ENCODE results near the gene SDCBP2.

SDCBP2 gene

DNA sequence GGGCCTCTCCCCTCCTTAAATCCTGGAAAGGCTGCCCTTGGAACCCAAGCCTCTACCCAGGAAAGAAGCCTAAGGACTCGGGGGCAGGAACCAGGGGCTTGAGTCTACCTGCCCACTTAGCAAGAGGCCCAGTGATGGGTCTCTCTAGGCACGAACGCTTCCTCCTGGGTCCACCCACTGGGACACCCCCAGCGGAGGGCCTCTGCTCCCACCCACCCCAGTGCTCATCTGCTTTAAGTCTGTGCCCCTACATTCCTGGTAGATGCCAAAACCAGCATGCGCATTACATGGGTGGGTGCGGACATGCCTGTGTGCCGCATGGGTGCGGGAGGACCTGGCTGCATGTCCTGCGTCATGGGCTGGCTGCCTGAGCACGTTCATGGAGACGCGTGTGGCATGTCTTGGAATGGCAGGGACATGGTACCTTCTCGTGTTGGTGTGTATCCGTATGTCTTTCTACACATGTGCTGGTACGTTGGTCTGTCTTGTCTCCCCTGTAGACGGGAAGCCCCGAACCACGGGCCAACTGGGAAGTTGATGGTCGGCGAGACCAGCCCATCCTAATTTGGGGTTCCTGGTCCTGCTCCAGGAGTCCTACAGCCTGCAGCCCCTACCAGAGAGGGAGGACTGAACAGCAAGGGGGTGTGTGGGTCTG is 33.5 kb downstream of the SDCBP2 start:
- no peak for DNase-seq (ENCODE audit: low read depth)

DNA sequence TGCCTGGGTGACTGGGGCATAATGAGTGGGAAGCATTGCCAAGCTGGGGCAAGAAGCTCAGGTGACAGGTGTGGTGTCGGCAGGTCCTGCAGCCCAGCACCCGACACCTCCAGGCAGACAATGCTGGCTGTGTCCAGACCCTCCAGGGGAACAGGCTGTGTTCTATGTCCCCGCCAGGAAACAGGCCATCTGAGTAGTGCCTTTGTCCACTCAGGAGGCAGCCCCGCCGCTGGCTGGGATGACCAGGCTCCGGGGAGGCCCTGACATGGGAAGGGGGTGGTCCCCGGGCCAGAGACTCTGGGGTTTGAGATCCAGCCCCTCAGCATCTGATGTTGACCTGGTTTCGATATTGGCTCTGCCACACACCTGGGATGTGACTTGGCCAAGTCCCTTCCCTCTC is 34.4 kb downstream of the SDCBP2 start:
- DNase-seq (ENCODE audit: low read depth) = no peak

DNA sequence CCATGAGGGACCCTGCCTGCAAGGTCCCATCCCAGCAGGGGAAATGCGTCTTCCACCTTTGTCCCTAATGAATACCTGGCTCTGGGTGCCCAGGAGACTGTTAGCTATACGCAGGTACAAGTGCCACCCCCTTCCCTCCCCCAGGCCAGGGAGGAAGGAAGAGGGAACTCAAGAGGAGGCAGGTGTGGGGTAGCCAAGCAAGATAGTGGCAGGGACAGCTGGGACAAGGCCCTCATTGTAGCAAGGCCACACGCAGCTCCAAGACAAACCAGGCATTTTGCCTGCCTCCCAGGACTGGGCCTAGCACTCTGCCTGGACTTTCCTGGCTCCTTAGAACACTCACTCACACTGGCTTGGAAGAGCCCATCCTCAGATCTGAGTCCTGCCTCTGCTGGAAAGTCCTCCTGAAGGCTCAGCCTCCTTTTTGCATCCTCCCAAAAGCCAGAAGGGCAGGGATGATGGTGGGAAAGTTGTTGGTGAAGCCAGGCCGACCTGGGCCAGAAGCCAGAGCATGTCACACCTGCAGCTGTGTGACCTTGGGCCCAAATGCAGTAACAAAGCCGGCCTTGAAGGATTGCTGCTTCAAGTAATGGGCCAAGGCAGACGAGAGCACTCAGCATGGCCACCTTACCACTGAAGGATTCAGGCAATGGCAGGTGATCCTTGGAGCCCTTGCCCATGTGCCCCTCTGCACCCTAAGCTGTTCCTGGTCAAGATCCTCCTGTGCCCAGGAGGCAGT is 35.1 kb downstream of the SDCBP2 start:
- no peak for DNase-seq (ENCODE audit: low read depth)

DNA sequence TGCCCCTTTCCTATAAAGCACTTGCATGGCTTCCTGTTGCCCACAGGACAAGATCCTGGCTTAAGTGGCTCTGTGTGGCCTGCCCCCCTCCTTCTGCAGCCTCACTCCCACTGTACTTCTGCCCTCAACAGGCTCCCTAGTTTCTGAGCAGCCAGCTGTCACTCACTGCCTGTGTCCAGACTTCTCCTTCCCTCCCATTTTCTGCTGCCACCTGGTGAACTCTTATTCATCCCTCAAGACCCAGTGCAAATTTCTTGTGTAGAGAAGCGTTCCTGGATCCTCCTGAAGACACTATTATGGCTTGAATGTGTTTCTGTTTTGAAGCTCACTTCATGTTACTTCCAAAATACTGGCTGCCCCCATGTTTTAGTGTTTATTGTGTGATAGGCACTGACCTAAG is 36.3 kb downstream of the SDCBP2 start:
- no peak for DNase-seq (ENCODE audit: low read depth)

DNA sequence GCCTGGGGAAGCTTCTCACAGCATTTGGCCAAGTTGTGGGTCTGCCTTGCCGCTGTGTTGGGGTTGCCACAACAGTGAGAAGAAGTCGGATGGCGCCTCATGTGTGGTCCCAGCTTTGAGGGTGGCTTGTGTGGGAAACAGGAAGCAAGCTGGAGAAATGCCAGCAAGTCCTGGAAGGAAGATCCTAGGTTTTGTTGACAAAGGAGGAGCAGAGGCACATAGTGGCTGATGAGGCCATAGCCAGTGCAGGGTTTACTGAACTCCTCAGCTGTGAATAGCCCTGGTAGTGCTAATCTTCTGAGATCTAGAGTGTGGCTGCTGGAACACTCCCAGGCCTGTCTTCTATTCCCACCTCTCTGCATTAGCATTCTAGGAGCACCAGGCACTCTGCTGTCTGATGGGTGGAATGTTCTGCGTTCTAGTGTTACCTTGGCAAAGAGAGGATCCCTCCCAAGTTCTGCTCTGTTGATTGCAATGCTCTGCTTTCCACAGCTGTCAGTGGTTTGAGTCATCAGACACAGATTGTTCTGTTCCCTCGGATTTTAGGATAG is 37.7 kb downstream of the SDCBP2 start:
- no peak for DNase-seq (ENCODE audit: low read depth)

DNA sequence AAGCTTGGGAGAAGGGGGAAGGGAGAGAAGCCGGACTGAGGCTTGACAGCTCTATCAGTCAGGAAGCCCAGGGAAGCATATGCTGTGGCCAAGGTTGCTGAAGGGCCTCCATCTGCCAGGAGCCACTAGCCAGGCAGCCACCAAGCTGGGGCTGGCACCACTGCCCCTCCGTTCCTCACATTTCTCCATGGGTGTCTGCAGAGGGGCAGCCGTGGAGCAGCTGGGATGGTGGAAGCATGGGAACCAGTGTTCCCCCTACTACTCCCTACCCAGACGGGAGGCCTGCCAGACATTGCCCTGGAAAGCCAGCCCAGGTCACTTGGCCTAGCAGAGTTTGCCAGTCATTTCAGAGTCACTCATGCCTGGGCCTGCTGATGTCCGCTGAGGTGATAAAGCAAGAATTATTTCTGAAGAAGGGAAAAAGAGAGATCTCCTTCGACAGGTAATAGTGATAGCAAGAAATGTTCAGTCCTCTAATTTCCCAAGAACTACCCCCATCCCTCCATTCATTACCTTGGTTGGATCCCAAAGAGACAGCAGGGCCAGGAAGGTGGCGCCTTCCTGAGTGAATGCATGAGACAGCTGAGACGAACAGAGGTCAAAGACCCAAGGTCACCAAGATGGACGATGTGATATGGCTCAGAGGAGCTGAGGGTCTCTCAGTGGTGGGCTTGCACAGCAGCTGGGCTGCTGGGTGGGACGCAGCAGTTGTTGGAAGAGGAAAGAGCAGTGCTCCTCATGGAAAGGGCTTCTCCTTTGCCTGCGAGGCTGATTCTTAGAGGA is 41.0 kb downstream of the SDCBP2 start:
- no peak for DNase-seq (ENCODE audit: low read depth)

DNA sequence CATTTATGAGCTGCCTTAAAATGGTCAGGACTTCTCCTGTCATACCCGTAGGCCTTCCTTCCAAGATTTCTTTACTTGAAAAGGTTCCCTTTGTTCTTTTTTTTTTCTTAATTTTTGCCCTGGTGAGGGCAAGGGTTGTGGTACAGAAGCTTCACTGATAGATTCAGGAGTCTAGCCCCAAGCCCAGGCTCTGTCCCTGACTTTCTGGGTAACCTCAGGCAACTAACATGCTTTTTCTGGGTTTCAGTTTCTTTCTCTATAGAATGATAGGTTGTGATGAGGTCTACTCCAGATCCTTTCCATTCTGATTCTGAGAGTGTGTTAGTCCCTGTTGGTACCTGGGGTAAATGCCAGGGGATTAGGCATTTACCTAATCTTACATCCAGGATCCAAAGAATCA is 41.6 kb downstream of the SDCBP2 start:
- no peak for DNase-seq (ENCODE audit: low read depth)

DNA sequence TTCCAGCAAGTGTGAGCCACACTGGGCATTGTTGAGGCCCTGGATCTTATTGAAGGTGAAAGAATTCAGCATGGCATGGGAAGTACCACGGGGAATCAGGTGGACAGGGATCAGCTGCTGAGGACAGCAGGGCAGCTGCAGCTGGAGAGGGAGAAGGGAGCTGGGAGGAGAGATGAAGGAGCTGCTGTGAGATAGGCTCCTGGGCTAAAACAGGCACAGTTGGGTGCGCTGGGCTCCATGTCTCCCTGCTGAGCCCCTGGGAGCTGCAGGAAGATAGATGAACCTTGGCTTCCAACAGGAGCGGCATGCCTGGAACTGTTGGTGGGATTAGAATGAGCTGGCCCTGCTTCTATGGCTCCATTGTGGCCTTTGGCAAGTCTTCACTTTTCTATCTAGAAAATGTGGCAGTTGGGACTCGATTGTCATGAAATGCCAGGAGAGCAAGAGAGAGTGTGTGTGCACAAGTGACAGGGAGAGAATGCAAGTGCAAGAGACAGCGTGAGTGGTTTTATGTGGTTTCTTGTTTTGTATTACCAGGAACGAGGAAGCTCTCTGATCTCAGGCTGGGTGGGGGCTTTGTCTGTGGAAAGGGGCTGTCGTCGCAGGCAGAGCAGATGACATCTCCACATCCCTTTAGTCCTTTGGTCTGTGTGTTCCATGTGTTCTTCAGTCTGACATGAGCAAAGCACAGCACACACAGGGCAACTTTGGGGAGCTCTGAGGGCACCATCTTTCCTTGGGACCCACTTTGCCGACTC is 42.5 kb downstream of the SDCBP2 start:
- no peak for DNase-seq (ENCODE audit: low read depth)

DNA sequence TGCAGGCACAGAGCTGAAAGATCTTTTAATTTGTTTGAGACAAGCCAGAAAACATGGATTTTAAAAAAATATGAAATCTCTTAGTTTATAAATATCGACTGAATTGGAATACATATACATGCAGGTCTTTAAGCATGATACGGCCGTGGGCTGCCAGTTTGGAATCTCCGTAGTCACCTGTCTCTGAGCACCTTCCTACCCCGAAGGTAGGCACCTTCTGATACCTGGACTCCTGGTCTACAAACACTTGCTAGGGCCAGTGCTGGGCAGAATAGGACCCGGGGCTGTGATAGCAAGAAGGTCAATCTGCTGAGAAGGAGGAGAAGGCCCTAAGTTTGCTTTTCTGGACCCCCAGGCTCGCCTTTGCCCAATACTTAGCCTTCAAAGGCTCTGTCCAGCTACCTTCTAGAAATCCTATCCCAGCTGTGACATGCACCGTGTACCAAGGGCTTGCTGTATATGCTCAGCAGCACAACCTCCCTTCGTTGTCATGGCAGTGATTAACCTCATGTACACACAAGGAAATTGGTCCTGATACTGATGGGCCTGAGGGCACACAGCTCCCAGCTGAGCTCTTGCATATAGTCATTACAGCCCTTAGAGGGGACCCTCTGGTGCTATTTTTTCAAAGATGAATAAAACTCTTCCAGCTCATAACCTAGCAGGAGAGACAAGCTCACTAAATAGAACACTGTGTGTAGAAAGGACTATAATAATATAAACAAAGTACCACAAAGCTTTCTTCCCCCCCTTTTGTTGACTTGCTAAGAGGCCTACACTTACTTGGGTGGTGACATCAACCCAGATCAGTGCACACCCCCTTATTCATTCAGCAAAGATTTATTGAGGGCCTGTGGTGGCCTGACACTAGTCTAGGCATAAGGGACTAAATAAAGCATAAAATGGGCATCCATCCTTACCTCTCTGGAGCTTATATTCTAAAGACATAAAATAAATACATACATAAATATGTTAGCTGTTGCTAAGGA is 45.1 kb downstream of the SDCBP2 start:
- DNase-seq (ENCODE audit: low read depth) = no peak

DNA sequence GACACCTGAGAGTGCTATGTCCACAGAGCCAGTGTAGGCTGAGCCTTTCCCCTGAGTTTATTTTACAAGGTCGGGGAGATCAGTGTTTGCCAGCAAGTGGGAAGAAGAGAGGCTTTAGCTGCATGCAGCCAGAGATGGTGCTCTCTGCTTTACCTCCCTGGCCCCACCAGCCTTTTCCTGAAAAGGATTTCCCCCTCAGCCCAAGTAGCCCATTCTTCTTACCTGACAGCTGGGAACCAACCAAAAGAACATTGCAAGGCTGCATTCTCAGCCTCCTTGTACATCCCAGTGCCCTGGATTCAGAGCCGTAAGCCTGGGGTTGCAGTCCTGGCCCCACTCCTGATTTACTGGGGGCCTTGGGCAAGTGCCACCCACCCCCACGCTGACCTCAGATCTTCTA is 46.0 kb downstream of the SDCBP2 start:
- no peak for DNase-seq (ENCODE audit: low read depth)

DNA sequence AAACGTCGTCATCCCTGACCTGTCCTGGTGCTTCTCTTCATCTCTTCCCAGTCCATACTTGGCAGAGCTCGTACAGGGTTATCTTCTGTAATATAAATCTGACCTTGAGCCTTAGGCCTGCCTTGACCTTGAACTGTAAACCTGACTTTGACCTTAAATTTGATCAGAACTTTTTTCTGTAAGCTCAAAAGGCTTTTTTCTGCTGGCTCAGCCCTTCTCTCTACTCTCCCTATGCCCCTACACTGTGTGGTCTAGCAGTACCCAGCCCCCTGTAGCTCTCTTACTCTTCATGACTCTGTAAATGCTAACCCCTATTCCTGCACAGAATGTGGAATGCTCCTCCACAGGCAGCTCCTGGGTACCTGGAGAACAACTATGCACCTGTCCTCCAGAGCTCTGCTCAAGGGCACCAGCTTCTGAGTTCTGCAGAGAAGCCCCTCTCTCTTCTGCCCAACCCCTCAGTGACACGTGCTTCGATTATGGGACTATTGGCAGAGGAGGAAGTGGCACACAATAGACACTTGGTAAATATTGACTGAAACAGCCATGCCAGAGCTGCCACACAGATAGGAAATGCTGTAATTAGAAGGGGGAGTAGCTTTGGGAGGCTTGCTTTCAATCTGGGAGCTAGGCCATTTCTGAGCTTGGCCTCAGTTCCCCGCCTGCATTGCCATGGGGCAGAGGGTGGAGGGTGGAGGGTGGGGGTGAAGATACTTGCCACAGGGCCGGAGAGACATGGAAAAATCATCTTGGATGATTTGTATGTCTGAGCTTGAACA is 47.5 kb downstream of the SDCBP2 start:
- no peak for DNase-seq (ENCODE audit: low read depth)

DNA sequence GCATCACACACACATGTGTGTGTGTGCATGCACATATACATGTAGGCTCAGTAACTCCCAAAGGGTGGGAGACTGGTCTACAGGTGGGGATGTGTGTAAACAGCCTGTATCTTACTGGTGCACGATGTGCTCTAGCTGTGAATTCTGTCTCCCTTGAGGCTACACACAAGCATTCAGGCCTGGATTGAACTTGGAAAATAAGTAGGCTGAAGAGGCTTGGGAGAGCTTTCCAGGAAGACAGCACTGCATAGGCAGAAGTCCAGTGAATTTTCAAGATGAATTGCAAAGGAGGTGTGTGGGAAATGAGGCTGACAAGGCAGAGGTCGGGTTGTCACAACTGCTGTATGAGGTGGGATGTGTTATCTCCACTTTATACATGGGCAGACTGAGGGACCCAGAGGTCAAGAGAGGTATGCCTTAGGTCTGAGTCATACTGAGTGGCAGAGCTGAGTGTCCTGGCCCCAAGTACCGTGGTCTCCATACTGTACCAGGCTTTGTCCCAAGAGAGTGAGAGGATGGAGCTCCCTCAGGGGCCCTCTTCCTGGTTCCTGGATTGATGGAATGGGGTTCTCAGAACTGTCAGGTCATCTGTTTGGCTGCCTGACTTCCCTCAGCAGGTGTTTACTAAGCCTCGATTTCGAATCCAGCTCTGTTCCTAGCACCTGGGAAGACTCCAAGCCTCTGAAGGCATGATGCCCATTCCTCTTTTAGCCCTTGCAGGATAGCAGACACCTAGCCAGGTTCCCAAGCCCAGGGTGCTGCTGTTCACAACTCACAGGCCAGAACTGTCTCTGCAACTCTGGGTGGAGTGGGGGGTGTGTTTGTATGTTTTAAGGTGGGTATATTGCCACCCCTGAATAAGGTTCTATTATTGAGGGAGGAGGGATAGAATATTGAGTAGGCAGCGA is 48.5 kb downstream of the SDCBP2 start:
- no peak for DNase-seq (ENCODE audit: low read depth)

DNA sequence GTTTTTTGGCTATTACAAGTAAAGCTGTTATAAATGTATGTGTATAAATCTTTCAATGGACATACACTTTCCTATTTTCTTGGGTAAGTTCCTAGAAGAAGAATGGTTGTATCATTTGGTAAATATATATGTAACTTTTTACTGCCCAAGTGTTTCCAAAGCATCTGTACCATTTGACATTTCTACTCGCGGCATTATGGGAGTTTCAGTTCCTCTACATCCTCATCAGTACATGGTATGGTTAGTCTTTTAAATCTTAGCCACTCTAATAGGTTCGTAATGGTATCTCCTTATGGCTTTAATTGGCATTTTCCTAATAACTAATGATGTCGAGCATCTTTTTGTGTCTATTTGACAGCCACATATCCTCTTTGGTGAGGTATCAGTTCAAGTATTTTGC is 49.9 kb downstream of the SDCBP2 start:
- DNase-seq (ENCODE audit: low read depth) = no peak

DNA sequence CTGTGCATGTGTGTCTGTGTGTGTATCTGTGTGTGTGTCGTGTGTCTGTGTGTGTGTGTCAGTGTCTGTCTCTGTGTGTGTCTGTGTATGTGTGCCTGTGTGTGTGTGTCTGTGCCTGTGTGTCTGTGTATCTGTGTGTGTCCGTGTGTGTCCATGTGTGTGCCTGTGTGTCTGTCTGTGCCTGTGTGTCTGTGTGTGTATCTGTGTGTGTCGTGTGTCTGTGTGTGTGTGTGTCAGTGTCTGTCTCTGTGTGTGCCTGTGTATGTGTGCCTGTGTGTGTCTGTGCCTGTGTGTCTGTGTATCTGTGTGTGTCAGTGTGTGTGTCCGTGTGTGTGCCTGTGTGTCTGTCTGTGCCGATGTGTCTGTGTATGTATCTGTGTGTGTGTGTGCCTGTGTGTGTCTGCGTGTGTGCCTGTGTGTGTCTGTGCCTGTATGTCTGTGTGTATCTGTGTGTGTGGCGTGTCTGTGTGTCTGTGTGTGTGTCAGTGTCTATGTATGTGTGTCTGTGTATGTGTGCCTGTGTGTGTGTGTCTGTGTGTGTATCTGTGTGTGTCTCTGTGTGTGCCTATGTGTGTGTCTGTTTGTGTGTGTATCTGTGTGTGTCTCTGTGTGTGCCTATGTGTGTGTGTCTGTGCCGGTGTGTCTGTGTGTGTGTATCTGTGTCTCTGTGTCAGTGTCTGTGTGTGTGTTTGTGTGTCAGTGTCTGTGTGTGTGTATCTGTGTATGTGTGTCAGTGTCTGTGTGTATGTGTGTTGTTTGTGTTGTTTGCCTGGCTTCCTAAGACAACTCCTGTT is 51.2 kb downstream of the SDCBP2 start:
- DNase-seq (ENCODE audit: low read depth) = no peak

DNA sequence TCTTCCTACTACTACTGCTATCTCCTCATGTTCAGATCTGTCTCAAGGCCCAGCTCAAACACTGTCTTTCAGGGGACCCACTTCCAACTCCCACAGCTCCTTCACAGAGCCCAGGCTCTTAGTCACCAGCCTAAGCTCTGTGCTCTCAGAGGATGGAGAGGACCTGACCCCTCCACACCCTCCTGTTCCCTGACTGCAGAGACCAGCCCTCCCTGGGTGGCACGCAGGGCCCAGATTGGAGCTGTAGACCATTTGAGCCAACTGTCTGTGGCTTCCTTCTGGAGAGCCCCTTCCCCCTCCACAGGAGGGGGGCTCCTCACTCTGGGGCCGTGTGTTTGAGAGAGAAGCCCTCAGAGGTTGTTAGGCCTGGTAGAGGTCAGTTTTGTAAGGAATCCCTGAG is 53.0 kb downstream of the SDCBP2 start:
- no peak for DNase-seq (ENCODE audit: low read depth)

DNA sequence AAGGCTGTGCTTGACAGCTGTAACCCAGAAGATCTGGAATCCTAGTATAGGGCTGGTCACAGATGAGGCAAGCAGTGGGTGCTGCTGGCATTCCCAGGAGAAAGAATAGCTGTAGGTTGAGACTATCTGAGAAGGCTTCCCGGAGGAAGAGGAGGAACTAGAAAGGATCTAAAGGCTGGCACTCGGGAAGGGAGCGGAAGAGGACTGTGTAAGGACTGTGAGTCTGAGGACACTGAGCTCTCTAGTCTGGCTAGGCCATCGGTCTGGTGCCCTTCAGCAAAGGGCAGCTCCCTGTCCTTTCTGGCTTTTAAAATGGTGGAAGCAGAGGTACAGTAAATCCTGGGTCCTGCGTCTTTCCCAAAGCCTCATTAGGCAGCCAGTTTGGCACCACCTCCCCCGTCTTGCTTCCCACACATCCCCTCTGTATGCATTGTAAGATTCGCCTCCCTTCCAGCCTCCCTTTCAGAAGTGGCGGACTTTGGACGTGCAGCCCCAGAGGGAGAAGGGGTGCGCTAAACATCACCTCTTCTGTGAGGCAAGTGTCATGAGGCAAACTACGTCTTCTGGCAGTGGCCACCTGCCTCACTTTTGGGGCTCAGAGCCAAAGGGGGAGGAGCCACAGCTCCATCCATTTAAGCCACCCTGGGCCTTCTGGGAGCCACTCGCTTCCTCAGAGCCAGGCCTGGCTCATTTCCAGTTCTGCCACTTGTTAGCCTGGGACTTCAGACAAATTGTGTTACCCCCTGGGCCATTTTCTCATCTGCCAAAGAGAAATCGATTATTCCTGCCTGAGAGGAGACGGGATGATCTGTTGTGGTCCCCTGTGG is 54.2 kb downstream of the SDCBP2 start:
- DNase-seq (ENCODE audit: low read depth) = no peak

DNA sequence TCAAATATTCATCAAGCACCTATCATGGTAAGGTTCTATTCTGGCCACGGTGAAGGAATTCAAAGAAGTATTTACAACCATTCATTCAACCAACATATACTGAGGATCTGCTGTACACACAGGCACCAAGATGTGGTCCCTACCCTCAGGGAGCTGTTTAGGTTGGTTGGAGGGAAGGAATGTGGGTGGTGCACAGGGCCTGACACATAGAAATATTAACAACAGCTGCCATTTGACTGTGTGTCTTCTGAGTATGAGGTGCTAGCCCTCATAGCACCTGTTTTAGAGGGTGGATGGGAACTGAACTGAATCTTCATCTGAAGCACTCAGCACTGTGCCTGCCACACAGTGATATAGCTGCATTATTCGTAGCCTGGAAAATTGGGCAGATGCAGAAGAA is 55.6 kb downstream of the SDCBP2 start:
- DNase-seq (ENCODE audit: low read depth) = no peak
